ENCODE measurements around the gene RCSD1.
A peak's percentile ranks its signal among the peaks of the same experiment; 100 is the strongest.

RCSD1 gene

GRCh38 chr1:167669209-167670124 lies 39.4 kb downstream of the RCSD1 start:
- DNase-seq = no peak

DNA sequence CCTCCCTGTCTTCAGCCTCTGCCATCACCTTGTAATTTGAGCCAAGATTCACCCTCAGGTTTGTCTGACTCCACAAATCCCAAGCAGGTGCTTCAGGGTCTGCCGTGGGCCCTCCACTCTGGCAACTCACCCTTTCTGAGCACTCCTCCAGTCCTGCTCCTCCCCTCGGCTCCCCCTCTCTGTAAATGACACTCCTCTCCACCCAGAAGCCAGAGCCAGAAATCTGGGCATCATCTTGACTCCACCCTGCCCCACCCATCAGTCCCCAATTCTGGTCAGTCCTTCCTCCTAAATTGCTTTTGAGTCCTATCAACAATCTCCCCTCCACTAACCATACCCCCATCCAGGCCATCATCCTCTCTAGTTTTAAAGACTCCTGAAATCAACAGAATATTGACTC lies 40.5 kb downstream of the RCSD1 start:
- no peak for DNase-seq

GRCh38 chr1:167671727-167672511 lies 41.9 kb downstream of the RCSD1 start:
- DNase-seq = no peak

- DNase-seq = no peak
These were observed 42.8 kb downstream of the RCSD1 start for GRCh38 chr1:167672831-167673230.

GRCh38 chr1:167673265-167673664 lies 43.2 kb downstream of the RCSD1 start:
- no peak for DNase-seq

GRCh38 chr1:167674156-167674555 lies 44.1 kb downstream of the RCSD1 start:
- no peak for DNase-seq

GRCh38 chr1:167675440-167675839 lies 45.4 kb downstream of the RCSD1 start:
- no peak for DNase-seq

- no peak for DNase-seq
These were observed 46.3 kb downstream of the RCSD1 start for GRCh38 chr1:167676205-167676915.

DNA sequence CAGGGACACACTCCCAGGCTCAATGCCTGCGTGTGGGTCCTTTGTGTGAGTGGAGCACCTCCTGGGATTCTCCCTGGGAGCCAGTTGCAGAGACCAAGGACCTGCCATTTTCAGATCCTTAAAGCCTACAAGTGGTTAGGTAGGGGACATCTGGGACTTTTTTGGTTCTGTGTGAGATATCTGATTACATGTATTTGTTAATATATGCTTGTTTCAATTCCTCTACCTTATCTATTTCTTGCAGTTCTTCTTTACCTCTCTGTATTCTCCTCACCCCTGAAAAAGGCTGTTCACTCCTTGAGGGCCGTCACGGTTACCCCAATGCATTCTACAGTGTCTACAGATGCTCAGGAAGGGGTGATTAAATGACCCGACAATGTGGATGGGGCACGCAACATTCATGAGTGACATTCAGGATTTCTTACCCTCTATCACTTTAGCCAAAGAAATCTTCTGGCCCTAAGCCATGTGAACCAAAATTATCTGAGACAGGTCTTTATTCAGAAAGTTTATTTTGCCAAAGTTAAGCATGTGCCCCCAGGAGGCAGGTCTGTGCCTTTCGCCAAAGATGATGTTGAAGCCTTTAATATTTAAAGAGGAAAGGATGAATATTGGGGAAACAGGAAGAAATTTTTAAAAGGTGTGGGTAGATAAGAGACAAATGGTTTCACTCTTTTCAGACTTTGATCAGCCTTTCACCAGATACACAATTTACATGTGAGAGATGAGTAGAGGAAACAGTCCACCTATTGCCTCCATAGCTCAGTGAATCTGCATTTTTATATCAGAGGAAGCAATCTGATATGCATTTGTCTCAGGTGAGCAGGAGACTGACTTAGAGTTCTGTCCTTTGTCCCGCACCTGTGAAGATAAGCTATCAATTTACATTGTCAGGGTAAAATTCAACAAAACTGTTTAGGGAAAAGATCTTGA lies 47.1 kb downstream of the RCSD1 start:
- DNase-seq = no peak

DNA sequence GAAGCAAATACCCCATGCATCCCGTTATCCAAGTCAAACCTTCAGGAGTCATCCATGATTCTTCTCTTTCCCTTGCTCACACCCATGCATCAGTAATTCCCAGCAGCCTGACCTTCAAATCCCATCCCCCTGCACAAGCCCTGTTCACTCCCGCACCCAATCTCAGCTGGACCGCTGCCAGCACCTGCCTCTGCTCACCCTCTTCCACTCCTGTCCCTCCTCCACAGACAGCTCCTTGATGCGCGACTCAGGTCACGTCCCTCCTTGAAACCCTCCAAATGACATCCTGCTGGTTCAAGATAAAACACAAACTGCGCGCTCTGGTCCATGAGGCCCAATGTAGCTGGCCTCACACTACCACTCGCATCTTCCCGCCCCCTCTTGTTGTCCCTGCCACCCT lies 48.4 kb downstream of the RCSD1 start:
- DNase-seq = no peak

DNA sequence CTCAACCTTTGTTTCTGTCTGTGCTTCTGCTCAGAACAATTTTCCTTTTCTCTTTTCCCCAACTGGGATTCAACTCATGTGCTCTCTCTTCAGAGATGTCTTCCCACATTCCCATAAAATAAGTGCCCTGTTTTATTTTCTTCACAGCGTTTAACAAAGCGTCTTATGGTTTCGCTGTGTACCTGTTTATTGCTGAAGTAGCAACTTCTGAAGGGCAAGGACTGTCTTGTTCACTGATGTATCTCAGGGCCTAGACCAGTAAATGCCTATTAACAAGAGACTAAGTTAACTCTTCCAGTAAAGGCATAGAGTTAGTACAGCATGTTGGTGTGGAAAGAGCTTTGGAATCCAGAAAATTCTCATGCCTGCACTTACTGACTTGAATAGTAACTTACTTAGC lies 48.8 kb downstream of the RCSD1 start:
- no peak for DNase-seq

DNA sequence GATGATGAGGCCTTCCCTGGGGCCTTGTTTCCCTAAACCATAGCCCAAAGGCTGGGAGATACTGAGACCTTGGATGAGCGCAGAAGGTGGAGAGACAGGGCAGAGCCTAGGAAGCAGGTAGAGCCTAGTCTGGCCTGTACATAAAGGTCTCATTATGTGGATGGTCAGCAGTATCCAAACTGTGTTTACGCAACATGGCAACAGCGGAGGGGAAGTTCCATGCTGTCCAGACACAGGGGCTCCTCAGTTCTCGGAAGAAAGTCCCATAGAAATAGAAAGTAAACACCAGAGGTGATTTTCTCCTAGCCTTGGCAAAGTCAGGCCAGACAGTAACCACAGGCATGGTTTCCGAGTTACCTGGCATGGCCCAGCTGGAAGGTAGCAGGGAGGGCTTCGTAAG lies 49.7 kb downstream of the RCSD1 start:
- no peak for DNase-seq

- DNase-seq = no peak
These were observed 51.0 kb downstream of the RCSD1 start for GRCh38 chr1:167681024-167681423.

GRCh38 chr1:167681451-167682098 lies 51.5 kb downstream of the RCSD1 start:
- DNase-seq = no peak

GRCh38 chr1:167683226-167683625 lies 53.2 kb downstream of the RCSD1 start:
- no peak for DNase-seq

- peak; percentile 19 for DNase-seq
These were observed 53.8 kb downstream of the RCSD1 start for GRCh38 chr1:167683641-167684502.

GRCh38 chr1:167685844-167686243 lies 55.8 kb downstream of the RCSD1 start:
- no peak for DNase-seq

- peak; percentile 86 for DNase-seq
These were observed 58.0 kb downstream of the RCSD1 start for GRCh38 chr1:167687919-167688519.

DNA sequence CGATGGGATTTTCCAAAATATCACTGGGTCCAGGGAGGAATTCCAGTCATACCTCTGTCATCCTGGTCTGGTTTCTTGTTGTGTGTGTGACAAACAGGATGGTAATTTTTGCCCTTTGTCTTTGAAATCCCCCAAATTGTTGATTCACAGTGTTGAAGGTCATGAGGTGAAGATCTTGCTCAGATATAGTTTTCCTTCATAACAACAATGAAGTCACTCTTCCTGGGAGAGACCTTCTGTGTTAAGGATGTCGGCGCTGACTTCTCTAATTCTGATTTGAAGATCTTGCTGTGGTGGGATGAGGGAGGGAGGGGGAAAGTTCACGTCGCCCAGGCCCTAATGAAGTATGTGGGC lies 59.5 kb downstream of the RCSD1 start:
- DNase-seq = no peak

DNA sequence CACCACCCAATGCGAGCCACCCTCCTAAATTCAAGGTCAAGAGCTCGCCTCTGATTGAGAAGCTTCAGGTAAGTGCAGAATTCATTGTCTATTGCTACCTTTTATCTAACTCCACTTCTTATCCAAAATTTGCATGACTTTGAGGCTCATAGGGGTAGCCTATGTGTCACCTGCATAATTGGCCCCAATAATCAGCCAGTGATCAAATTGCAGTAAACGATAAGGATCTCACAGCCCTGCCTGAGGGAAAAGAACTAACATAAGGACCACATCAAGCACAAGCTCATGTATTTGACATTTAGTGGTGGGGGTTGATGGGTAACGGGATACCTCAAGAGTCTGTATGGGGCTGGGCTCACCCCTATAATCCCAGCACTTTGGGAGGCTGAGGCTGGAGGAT lies 60.0 kb downstream of the RCSD1 start:
- DNase-seq = no peak

Measured in retina (tissue), 1 donor.